ENCODE results near the gene PTMS.

Gene PTMS

GRCh38 chr12:6788972-6789924, 23.1 kb downstream of the PTMS start, which contains the start of gene CD4:
TSS of gene CD4 (plus strand) at chr12:6789528. CDS start at chr12:6800139, 10,611 bp downstream.
- DNase-seq (ENCODE audit: low spot score), result peak; percentile 69

- DNase-seq (ENCODE audit: low spot score), result peak; percentile 40
Observed at GRCh38 chr12:6790496-6791150, 24.5 kb downstream of the PTMS start.

- no peak for DNase-seq (ENCODE audit: low spot score)
Observed at GRCh38 chr12:6791931-6792520, 25.9 kb downstream of the PTMS start.

- peak; percentile 34 for DNase-seq (ENCODE audit: low spot score)
Observed at GRCh38 chr12:6792522-6793201, 26.5 kb downstream of the PTMS start.

- DNase-seq (ENCODE audit: low spot score), result no peak
Observed at GRCh38 chr12:6795088-6795487, 28.9 kb downstream of the PTMS start.

GRCh38 chr12:6796576-6796975, 30.4 kb downstream of the PTMS start:
- no peak for DNase-seq (ENCODE audit: low spot score)

- DNase-seq (ENCODE audit: low spot score), result no peak
Observed at GRCh38 chr12:6799147-6799546, 33.0 kb downstream of the PTMS start.

- DNase-seq (ENCODE audit: low spot score), result no peak
Observed at GRCh38 chr12:6807170-6807569, 41.0 kb downstream of the PTMS start.

- DNase-seq (ENCODE audit: low spot score), result no peak
Observed at GRCh38 chr12:6809056-6809455, 42.9 kb downstream of the PTMS start.

GRCh38 chr12:6810758-6811157, 44.6 kb downstream of the PTMS start:
- no peak for DNase-seq (ENCODE audit: low spot score)

- DNase-seq (ENCODE audit: low spot score), result no peak
Observed at GRCh38 chr12:6813363-6813762, 47.2 kb downstream of the PTMS start.

- no peak for DNase-seq (ENCODE audit: low spot score)
Observed at GRCh38 chr12:6816598-6816997, 50.4 kb downstream of the PTMS start.

- no peak for DNase-seq (ENCODE audit: low spot score)
Observed at GRCh38 chr12:6817098-6817497, 50.9 kb downstream of the PTMS start.

- no peak for DNase-seq (ENCODE audit: low spot score)
Observed at GRCh38 chr12:6817662-6818157, 51.5 kb downstream of the PTMS start.

GRCh38 chr12:6818222-6818621, 52.1 kb downstream of the PTMS start:
- DNase-seq (ENCODE audit: low spot score), result no peak

GRCh38 chr12:6818645-6819044, 52.5 kb downstream of the PTMS start:
- no peak for DNase-seq (ENCODE audit: low spot score)

- DNase-seq (ENCODE audit: low spot score), result no peak
Observed at GRCh38 chr12:6819106-6820030, 53.2 kb downstream of the PTMS start.

- DNase-seq (ENCODE audit: low spot score), result no peak
Observed at GRCh38 chr12:6820166-6820565, 54.0 kb downstream of the PTMS start.
